Right lobe of liver (tissue), 4 donors: ENCODE data around the gene TLE3.

ENCODE experiments used
- CTCF ChIP-seq, 4 donors: fragments of 200-600 bp in 3 of 4; fragments of 450-650 bp in 1 of 4; IDR thresholded peaks; one replicate each; pipeline versions ENCODE4 v1.5.1 to v1.8.0; 2016 to 2022; ENCODE audit warnings: antibody characterized with exemption in 4 of 4, mild to moderate bottlenecking in 2 of 4
- POLR2A ChIP-seq: fragments of 450-650 bp; IDR thresholded peaks from one replicate; pipeline ENCODE4 v1.6.1; 2017; ENCODE audit warnings: antibody characterized with exemption, mild to moderate bottlenecking
- donor health status: DM: no; HTN: no; CAD: no.
- donor health status: DM: no; HTN: no; CAD: no.
- donor health status: DM: no; HTN: yes; CAD: no.

GRCh38 chr15:70141376-70142071 lies 43.8 kb upstream of the TLE3 start:
- TF ChIP-seq CTCF (IDR thresholded peaks at IDR 0.05) (no peak), POLR2A (no peak)
